Lower lobe of right lung (tissue), 2 donors: ENCODE data around the gene PLA2G4A. TPM values are rescaled to one million over a fixed set of nuclear protein-coding genes. Genes with fewer than 3 reads are reported as not detected.

Source experiments
- ATAC-seq, 2 donors: fragments of 200-7000 bp; cut with Tn5 transposase; one replicate each; pipeline ENCODE4 v1.9.1; 2020 to 2022; ENCODE audit warnings: mild to moderate bottlenecking in 2 of 2, moderate library complexity in 2 of 2
- DNase-seq: peaks from one replicate; pipeline ENCODE4 v3.0.0-alpha.2; 2020
- H3K27ac ChIP-seq: fragments of 200-600 bp; one replicate; pipeline ENCODE4 v1.8.0; 2022
- H3K27me3 ChIP-seq: fragments of 200-600 bp; one replicate; pipeline ENCODE4 v1.8.0; 2022; ENCODE audit warnings: low read depth
- H3K36me3 ChIP-seq: fragments of 200-600 bp; one replicate; pipeline ENCODE4 v1.8.0; 2022; ENCODE audit warnings: mild to moderate bottlenecking
- H3K4me1 ChIP-seq: fragments of 200-600 bp; one replicate; pipeline ENCODE4 v1.8.0; 2022
- H3K4me3 ChIP-seq: fragments of 200-600 bp; one replicate; pipeline ENCODE4 v1.8.0; 2022; ENCODE audit warnings: mild to moderate bottlenecking
- H3K9me3 ChIP-seq: fragments of 200-600 bp; one replicate; pipeline ENCODE4 v1.8.0; 2022
- CTCF ChIP-seq: fragments of 200-600 bp; IDR thresholded peaks from one replicate; pipeline ENCODE4 v1.8.0; 2022; ENCODE audit warnings: antibody characterized with exemption, mild to moderate bottlenecking
- intact Hi-C: fragments of 100-400 bp; cut with DNase I; formaldehyde crosslinking; loops from one replicate; pipeline ENCODE4 v1.11.0; 2022
- total RNA-seq: library from RNA; stranded (reverse); fragmentation: NEBNext Ultra II Directional; extraction: Animal tissue kit (Norgen Biotek cat#: 25700); gene quantifications from one replicate; pipeline ENCODE4 v1.2.1, GENCODE V29; 2021
- donor health status: DM: no; HTN: yes; CAD: no; lungs with severe emphysema.

The PLA2G4A gene
- total RNA-seq, 1 donor from 2014 or later: 10.1 TPM

GRCh38 chr1:186987065-186987464, 158.3 kb downstream of the PLA2G4A start:
- no peaks in the 10 kb centered on the region for H3K9me3 ChIP-seq
- no peak for TF ChIP-seq CTCF
- H3K4me3 ChIP-seq: no peak overlapping the region
- H3K4me1 ChIP-seq: no peaks in the 10 kb centered on the region
- no peaks in the 10 kb centered on the region for H3K27me3 ChIP-seq
- ATAC-seq (no peak), DNase-seq (no peak)
- H3K27ac ChIP-seq: no peak overlapping the region
- no peaks in the 10 kb centered on the region for H3K36me3 ChIP-seq
- intact Hi-C loops: loop anchor here (10.0 kb wide), 1 partner anchor 382 kb away; no protein-coding TSS in a partner anchor

- no peak overlapping the region for H3K4me3 ChIP-seq
- TF ChIP-seq CTCF: no peak
- intact Hi-C loops: loop anchor here (10.0 kb wide), 1 partner anchor 383 kb away; no protein-coding TSS in a partner anchor
- no peaks in the 10 kb centered on the region for H3K9me3 ChIP-seq
- ATAC-seq: no peak
- no peaks in the 10 kb centered on the region for H3K36me3 ChIP-seq
- H3K4me1 ChIP-seq: no peaks in the 10 kb centered on the region
- DNase-seq: no peak
- H3K27ac ChIP-seq: no peak overlapping the region
- H3K27me3 ChIP-seq: no peaks in the 10 kb centered on the region
These were observed 159.0 kb downstream of the PLA2G4A start for GRCh38 chr1:186987769-186988168.

GRCh38 chr1:186993996-186994395, 165.2 kb downstream of the PLA2G4A start:
- Histone ChIP-seq H3K36me3 (no peaks in the 10 kb centered on the region), H3K9me3 (no peaks in the 10 kb centered on the region), H3K27ac (no peak overlapping the region), H3K27me3 (no peaks in the 10 kb centered on the region), H3K4me1 (no peaks in the 10 kb centered on the region), H3K4me3 (no peak overlapping the region)
- intact Hi-C loops: no loop called here
- ATAC-seq: no peak
- no peak for TF ChIP-seq CTCF
- no peak for DNase-seq

- no peak for TF ChIP-seq CTCF
- Histone ChIP-seq H3K4me1 (no peaks in the 10 kb centered on the region), H3K36me3 (no peaks in the 10 kb centered on the region), H3K27me3 (no peaks in the 10 kb centered on the region), H3K4me3 (no peak overlapping the region), H3K27ac (no peak overlapping the region), H3K9me3 (no peaks in the 10 kb centered on the region)
- DNase-seq (no peak), ATAC-seq (peak; percentile 32 to 52)
- intact Hi-C loops: no loop called here
These were observed 166.1 kb downstream of the PLA2G4A start for GRCh38 chr1:186994897-186995296.

GRCh38 chr1:186996816-186997215, 168.1 kb downstream of the PLA2G4A start:
- no peak for TF ChIP-seq CTCF

GRCh38 chr1:186997877-186998276, 169.1 kb downstream of the PLA2G4A start:
- TF ChIP-seq CTCF: no peak
- Histone ChIP-seq H3K36me3 (no peaks in the 10 kb centered on the region), H3K4me3 (no peak overlapping the region), H3K9me3 (no peaks in the 10 kb centered on the region), H3K27ac (no peak overlapping the region), H3K4me1 (no peaks in the 10 kb centered on the region), H3K27me3 (no peaks in the 10 kb centered on the region)
- intact Hi-C loops: no loop called here
- ATAC-seq (no peak), DNase-seq (no peak)

More at GRCh38 chr1:186996816-186997215, 168.1 kb downstream of the PLA2G4A start:
- intact Hi-C loops: no loop called here
- Histone ChIP-seq H3K27ac (no peak overlapping the region), H3K36me3 (no peaks in the 10 kb centered on the region), H3K9me3 (no peaks in the 10 kb centered on the region), H3K4me1 (no peaks in the 10 kb centered on the region), H3K4me3 (no peak overlapping the region), H3K27me3 (no peaks in the 10 kb centered on the region)
- ATAC-seq (no peak), DNase-seq (no peak)
